Measurements from ENCODE around the gene IRS1.

Gene IRS1

GRCh38 chr2:226742347-226742746, 57.3 kb downstream of the IRS1 start:
- no peak overlapping the region for H3K27ac ChIP-seq
- CTCF ChIA-PET = interaction anchor here (0.6 kb wide), 2 partner anchors 14 to 42 kb away, joined by 4 to 5 read pairs; no protein-coding TSS in a partner anchor
- POLR2A ChIA-PET (ENCODE audit: low non-redundant PET) = no interaction called here
- no peak for DNase-seq (ENCODE audit: low spot score)
- no peak for TF ChIP-seq CTCF (conservative IDR thresholded peaks at IDR 0.05; ENCODE audit: low read depth)

GRCh38 chr2:226740039-226740648, 59.5 kb downstream of the IRS1 start:
- POLR2A ChIA-PET (ENCODE audit: low non-redundant PET) = no interaction called here
- CTCF ChIA-PET = interaction anchor here (0.6 to 0.7 kb wide), 2 partner anchors 33 to 768 kb away, joined by 3 read pairs; no protein-coding TSS in a partner anchor
- no peak for TF ChIP-seq CTCF (conservative IDR thresholded peaks at IDR 0.05; ENCODE audit: low read depth)
- H3K27ac ChIP-seq = no peak overlapping the region
- no peak for DNase-seq (ENCODE audit: low spot score)

GRCh38 chr2:226739545-226740030, 60.0 kb downstream of the IRS1 start:
- ChIA-PET POLR2A (ENCODE audit: low non-redundant PET) (no interaction called here), CTCF (no interaction called here)
- no peak overlapping the region for H3K27ac ChIP-seq
- no peak for DNase-seq (ENCODE audit: low spot score)
- no peak for TF ChIP-seq CTCF (conservative IDR thresholded peaks at IDR 0.05; ENCODE audit: low read depth)

- ChIA-PET POLR2A (ENCODE audit: low non-redundant PET) (no interaction called here), CTCF (no interaction called here)
- no peak for DNase-seq (ENCODE audit: low spot score)
- no peak for TF ChIP-seq CTCF (conservative IDR thresholded peaks at IDR 0.05; ENCODE audit: low read depth)
- no peak overlapping the region for H3K27ac ChIP-seq
Observed at GRCh38 chr2:226738821-226739544, 60.6 kb downstream of the IRS1 start.

GRCh38 chr2:226738191-226738820, 61.3 kb downstream of the IRS1 start:
- TF ChIP-seq CTCF (conservative IDR thresholded peaks at IDR 0.05; ENCODE audit: low read depth) = no peak
- CTCF ChIA-PET = no interaction called here
- no peak overlapping the region for H3K27ac ChIP-seq
- DNase-seq (ENCODE audit: low spot score) = no peak
- POLR2A ChIA-PET (ENCODE audit: low non-redundant PET) = no interaction called here

GRCh38 chr2:226736382-226736781, 63.2 kb downstream of the IRS1 start:
- DNase-seq (ENCODE audit: low spot score) = no peak
- ChIA-PET POLR2A (ENCODE audit: low non-redundant PET) (no interaction called here), CTCF (interaction anchor here (0.5 kb wide), 1 partner anchor 288 kb away, joined by 3 read pairs; no protein-coding TSS in a partner anchor)
- TF ChIP-seq CTCF (conservative IDR thresholded peaks at IDR 0.05; ENCODE audit: low read depth) = no peak
- H3K27ac ChIP-seq = no peak overlapping the region

All from RWPE1 (cell line).